Glomerular endothelial cell (primary cell): ENCODE data around the gene MCM8. TPM values are rescaled to one million over a fixed set of nuclear protein-coding genes. Genes with fewer than 3 reads are reported as not detected.

ENCODE experiments used
- DNase-seq: peaks from one replicate; pipeline ENCODE4 v3.0.0-alpha.2; 2011; ENCODE audit warnings: low read depth, low spot score; ENCODE audit errors: extremely low read depth
- total RNA-seq: library from RNA; depleted of rRNA; stranded (reverse); fragments of >200 nt; gene quantifications from 2 replicates; pipeline ENCODE4 v1.2.3, GENCODE V29; 2015

Gene MCM8
- total RNA-seq, 1 donor from 2014 or later = 4.6 TPM

DNA sequence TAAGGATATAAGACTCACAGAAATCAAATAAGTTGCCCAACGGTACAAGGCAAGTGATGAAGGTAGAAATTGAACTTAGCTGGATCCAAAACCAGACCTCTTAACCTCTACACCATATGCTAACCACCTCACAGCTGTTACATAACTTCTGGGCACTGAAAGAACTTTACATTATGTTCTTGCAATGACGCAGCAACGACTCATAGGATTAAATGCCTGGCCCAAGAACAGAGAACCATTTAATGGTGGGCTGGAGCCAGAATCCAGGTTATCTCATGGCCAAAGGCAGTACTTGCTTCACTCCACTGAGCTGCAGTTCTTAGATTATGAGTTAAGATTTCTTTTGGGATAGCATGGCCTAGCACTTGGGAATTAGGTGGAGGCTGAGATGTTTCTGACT is 4.5 kb upstream of the MCM8 start:
- no peak for DNase-seq

DNA sequence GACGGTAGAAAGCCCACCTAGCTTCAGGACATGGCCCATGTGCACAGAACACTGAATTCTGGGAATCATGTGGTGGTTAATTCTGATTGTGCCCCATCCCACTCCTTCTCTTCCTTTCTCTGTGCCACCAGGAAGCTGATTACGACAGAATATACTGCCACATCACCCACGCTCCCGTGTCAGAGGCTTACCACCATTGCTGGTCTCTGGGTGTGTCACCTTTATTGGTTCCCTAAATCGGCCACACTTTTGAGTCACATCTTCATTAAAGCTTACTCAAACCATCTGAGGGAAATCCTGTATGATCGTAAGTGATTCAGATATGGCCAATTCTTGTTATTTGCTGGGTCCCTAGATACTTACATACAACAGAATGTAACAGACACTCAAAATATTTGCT is 3.2 kb upstream of the MCM8 start:
- no peak for DNase-seq

GRCh38 chr20:5949943-5950270 is 545 bp upstream of the MCM8 start:
- DNase-seq = no peak

DNA sequence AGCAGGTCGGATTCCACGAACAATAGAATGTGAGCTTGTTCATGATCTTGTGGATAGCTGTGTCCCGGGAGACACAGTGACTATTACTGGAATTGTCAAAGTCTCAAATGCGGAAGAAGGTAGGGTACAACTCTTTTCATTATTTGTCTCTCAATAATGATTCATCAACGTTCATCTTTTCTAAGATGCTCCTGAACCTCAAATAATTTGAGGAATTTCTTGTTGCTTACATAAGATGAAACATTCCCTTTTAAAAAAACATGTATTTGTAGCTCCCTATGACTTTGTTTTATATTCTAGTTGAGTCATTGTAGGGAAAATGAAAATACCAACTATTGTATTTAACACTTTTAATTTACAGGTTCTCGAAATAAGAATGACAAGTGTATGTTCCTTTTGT is 17.0 kb downstream of the MCM8 start:
- DNase-seq = no peak

GRCh38 chr20:5968462-5968861 is 18.0 kb downstream of the MCM8 start:
- no peak for DNase-seq

GRCh38 chr20:5969348-5969935 is 19.0 kb downstream of the MCM8 start:
- no peak for DNase-seq

DNA sequence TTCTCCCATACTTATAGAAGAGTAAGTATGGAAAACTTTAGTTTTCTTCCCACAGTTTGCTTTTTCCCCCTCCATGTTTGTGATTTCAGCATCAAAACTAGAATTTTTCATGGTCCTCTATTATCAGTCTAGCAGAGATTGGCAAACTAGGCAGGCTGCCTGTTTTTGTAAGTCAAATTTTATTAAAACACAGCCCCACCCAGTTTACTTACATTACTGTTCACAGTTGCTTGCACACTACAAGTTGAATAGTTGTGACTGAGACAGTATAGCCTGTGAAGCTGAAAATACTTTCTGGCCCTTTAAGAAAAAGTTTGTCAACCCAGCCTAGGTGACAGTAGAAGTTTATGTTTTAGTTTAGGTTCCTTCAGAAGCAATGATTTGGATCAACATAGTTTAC is 19.5 kb downstream of the MCM8 start:
- DNase-seq = no peak

DNA sequence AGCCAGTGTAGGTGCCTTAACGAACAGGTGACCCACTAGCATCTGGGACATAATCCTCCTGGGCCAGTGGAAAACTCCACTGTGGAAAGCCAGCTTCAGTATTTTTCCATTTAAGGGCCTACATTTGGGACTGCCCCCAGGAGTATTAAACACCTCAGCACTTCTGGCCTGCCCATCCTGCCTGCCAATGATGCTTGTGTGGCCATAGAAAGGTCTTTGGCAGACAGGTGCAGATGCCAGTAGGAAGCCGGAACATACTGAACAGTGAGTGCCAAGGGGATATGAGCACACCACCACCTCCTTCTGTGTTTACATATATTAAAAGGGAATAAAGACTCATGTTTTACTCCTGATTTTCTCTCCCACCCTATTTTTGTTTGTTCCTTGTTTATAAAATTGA is 19.9 kb downstream of the MCM8 start:
- DNase-seq = no peak

- DNase-seq = no peak
Observed at GRCh38 chr20:5971203-5971602, 20.8 kb downstream of the MCM8 start.

- no peak for DNase-seq
Observed at GRCh38 chr20:5973172-5973571, 22.7 kb downstream of the MCM8 start.

GRCh38 chr20:5973971-5974370 is 23.5 kb downstream of the MCM8 start:
- no peak for DNase-seq

GRCh38 chr20:5974531-5974930 is 24.1 kb downstream of the MCM8 start:
- DNase-seq = no peak

- DNase-seq = no peak
Observed at GRCh38 chr20:5975778-5976177, 25.3 kb downstream of the MCM8 start.

DNA sequence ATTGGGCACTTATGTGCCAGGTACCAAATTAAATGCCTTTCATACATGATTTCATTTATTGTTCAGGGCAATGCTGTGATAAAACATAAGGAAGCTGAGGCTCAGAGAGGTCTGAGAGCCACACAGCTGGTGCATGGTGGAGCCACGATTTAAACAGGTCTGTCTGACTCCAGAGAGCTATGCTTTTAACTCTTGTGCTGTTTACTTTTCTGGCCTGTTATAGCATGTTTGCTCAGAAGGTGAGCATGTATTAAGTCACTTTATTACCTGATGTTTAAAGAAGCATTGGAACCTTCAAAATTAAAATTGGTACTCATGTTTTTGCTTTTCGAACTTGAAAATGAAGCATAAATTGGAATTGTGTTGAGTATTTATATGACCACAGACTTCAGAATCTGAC is 26.8 kb downstream of the MCM8 start:
- no peak for DNase-seq

- DNase-seq = no peak
Observed at GRCh38 chr20:5977975-5978374, 27.5 kb downstream of the MCM8 start.

- DNase-seq = no peak
Observed at GRCh38 chr20:5979801-5980200, 29.3 kb downstream of the MCM8 start.

GRCh38 chr20:5980720-5981538 is 30.5 kb downstream of the MCM8 start:
- DNase-seq = no peak

DNA sequence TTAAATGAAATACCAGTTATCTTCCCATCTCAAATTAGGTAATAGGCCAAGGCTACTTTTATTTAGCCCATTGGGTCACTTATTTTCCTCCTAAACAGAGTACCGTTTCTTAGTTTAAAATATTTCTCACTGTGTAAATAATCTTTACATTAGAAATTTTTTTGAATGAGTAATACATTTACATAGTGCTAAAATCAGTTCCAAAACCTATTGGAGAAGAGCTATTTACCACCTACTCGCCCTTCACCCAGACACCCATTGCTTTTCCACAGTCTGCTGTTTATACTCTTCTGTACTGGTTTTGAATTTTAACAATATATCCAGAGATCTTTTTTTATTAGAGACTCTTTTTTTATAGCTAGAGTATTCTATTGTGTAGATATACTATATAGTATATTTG is 36.9 kb downstream of the MCM8 start:
- DNase-seq = no peak

- no peak for DNase-seq
Observed at GRCh38 chr20:5989539-5989938, 39.1 kb downstream of the MCM8 start.

DNA sequence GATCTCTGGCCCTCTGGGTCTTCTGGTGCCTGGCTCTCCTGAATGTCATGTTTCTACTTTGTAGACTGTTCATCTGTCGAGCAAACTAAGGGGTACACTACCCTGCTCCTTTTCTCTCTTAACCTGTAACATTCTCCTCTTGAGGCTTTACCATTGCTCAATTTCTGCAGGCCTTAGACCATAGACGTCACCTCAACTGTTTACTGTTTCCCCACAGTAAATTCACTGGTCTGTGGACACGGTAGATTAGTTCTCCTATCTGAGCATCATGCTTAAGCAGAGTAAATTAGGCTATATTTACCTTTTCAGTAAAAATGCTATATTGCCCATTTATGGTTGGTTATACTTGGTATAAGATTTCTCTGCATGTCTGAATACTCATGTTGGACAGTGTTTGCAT is 40.5 kb downstream of the MCM8 start:
- no peak for DNase-seq

DNA sequence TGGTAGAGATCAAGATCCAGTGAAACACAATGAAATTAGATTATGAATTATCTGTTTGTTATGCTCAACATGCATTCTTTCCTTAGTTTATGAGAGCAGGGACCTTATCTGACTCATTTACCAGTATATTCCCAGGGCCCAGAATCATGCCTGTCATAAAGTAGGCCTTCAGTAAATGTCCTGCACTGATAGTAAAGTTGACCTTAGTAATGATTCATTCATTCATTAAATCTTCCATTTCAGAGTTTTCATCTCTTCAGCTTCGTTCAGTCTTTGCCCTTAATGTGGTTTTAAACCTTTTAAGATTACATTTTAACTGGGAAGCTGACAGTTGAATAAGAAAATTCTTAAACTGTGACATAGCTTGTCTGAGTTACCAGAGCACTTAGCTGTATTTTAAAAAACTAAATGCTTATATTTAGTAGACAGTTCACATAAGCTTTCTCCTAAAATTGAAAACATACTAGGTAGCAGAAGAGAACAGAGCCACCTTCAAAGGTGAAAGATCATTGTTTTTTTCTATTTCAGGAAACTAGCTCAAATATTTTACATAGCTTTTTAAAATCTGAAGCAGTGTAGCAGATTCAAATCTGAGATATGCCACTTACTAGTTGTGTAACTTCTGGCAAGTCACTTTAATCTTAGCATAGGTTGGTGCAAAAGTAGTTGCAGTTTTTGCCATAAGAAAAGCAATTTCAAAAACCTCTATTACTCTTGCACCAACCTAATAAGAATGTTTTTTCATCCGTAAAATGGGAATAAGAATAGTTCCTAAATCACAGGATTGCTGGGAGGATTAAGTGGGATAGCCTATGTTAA is 41.4 kb downstream of the MCM8 start:
- no peak for DNase-seq

GRCh38 chr20:5996765-5997164 is 46.3 kb downstream of the MCM8 start:
- DNase-seq = no peak
